TTC549 (cell line): ENCODE measurements around the gene WTIP.
"Not testable (repeated sequence)": the region's sequence is repeated elsewhere in the genome, so short reads cannot be mapped to it uniquely, and the experiment has no call there.

ENCODE experiments used
- FAIRE-seq: peaks from 2 replicates; lab custom pipeline; 2012; peaks lifted over from hg19 to GRCh38; lab: Jason Lieb, UNC

WTIP gene

DNA sequence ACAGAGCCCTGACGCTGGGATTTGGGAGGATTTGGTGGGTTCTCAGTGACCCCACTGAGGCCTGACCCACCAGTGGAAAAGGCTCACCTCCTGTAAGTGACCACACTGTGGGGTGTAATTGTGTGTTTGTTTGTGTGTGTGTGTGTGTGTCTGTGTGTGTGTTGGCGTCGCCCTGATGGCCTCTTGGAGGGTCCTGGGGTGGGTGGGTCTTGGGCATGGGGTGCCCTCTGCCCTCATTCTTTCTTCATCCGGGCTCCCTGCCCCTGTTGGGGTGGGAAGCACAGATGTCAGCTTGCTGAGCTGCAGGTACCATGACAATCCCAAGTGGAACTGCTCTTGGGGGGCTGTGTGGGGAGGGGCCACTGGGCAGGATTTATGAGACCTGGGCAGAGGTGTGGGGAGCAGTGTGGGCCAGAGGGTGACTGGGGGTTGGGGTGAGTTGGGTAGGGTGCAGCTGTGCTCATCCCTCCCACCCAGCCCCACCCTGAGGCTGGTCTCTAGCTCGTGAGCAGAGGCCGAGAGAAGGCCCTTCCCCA lies 22.8 kb downstream of the WTIP start:
- no peak for FAIRE-seq

- no peak for FAIRE-seq
Measured at GRCh38 chr19:34504809-34505291, 23.3 kb downstream of the WTIP start.

DNA sequence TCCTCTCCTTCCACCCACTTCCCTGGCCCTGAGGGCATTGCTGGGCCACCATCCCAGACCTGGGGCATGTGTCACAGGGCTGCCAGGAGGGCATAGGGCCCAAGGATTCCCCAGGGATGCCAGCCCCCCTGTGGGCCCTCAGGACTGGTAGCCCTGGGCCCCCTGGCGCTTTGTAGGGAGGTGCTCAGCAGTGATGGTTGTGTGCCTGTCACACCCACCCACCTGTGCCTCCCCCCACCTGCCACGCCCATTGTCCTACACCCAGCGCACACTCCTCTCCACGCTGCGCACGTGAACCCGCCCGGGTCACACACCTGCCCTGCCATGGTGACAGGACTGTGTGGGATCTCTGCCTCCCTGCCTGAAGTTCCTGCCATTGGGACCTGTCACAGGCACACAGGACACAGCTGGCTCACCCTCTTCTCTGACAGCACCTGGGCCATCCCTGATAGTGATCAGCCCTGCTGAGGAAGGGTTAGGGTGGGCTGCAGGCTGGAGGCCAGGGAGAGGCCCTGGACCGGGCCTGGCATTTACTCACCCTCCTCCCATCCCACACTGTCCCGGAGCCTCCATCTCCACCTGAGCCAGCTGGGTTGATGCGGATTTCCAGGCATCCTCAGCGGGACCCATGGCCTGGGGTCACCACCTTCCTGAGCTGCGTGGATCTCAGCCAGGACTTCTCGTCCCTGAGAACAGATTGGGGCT lies 23.9 kb downstream of the WTIP start:
- no peak for FAIRE-seq

DNA sequence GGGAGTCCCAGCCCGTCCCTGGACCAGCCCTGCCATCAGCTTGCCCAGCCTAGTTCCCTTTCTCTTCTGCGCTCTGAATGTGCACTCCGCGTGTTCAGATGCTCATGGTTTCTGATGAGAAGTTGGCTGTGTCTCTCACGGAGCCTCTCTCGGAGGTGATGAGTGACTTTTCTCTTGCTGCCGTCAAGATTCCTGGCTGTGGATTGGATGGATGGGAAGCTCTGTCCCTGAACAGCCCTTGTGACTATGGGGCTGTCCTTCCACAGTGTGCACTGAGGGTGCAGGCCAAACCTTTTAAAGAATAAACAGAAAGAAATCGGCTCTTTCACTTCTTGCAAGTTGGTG lies 24.4 kb downstream of the WTIP start:
- FAIRE-seq, result no peak

DNA sequence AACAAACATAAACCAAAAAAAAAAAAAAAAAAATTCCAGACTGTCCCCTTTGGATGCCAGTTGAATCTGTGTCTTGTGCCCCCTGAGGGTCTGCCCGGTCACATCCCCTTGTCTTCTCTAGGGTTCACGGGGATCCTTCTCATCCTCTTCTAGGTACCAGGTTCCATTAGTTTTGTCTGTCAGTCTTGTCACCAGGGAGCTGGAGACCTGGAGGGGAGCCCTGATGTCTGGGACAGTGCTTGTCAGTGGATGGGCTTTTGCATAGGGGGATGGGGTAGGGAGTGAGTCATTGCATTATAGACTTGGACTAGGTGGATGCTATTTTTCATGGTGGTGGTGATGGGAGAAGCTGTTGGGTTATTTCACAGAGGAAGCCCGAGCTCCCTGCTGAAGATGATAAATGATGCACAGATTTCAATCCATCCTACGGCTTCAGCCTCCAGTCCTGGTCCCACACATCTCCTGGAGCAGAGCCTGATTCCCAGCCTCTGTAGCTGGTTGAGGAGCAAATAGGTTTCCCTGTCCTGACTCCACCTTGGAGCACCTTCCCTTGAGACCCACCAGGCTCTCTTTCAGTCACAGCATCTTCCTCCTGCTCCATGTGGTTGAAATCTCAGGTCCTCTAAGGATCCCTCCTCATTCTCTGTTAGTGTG lies 26.0 kb downstream of the WTIP start:
- no peak for FAIRE-seq

GRCh38 chr19:34508540-34508939 lies 27.0 kb downstream of the WTIP start:
- FAIRE-seq, result no peak

DNA sequence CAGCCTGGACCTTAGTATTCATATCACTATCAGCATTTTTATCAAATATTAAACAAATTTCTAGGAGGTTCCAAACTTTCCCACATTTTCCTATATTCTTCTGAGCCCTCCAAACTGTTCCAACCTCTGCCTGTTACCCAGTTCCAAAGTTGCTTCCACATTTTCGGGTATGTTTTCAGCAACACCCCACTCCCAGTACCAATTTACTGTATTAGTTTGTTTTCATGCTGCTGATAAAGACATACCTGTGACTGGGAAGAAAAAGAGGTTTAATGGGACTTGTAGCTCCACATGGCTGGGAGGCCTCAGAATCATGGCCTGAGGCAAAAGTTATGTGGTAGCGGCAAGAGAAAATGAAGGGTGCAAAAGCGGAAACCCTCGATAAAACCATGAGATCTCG lies 29.3 kb downstream of the WTIP start:
- not testable (repeated sequence) for FAIRE-seq

DNA sequence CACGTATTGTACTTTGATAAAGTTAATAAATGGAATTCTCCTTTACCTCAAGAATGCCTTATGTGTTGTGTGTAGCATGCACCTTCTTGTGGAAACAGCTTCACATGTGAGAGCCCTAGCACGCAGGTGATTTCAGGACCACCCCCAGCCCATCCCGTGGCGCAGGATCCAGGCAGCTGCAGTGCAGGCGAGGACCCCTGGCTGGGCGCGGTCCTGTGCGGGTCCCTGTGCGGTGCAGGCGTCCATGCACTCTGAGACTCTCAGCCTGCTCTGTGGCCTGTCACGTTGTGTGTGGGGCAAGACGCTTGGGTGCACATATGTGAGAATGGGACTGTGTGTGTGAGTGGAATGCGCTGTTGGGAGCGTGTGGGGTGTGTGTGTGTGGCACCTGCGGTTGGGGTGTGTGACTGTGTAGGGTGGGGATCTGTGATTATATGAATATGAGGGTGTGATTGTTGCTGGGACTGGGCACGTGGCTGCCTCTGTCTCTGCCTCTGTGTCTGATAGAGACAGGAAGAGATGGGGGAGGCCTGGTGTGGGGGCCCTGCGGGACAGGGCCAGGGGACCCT lies 30.8 kb downstream of the WTIP start:
- no peak for FAIRE-seq

GRCh38 chr19:34513767-34514166 lies 32.2 kb downstream of the WTIP start:
- no peak for FAIRE-seq

DNA sequence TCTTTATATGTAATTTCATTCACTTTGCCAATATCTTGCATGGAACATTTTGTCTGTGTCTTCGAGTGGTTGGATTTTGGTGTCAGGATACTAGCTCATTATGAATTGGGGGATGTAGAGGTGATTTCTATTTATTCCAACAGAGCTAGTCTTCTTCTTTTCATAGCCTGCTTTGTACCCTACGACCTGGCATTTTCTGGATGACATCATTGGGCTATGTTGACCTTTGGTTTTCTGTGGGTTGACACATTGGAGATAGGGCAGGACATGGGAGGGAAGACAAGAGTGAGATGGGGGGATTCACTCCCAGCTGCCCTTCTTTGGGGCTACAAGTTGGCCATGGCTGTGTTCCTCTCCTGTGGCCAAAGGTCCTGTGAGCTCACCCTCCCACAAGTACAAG lies 38.0 kb downstream of the WTIP start:
- FAIRE-seq, result no peak

- no peak for FAIRE-seq
Measured at GRCh38 chr19:34523408-34523807, 41.9 kb downstream of the WTIP start.

GRCh38 chr19:34525001-34525400 lies 43.4 kb downstream of the WTIP start:
- FAIRE-seq, result peak; percentile 99

DNA sequence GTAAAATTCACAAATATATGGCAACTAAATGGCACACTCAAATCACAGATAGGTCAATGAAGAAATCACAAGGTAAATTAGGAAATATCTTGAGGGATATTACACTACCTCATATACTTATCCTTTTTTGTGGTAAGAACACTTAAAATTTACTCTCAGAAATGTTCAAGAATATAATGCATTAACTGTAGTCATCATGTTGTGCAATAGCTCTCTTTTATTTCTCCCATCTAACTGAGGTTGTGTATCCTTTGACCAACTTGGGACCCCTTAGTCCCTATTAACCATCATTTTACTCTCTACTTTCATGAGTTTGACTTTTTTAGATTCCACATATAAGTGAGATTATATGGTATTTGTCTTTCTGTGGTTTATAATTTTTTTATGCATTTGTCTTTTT lies 52.6 kb downstream of the WTIP start:
- FAIRE-seq, result no peak

DNA sequence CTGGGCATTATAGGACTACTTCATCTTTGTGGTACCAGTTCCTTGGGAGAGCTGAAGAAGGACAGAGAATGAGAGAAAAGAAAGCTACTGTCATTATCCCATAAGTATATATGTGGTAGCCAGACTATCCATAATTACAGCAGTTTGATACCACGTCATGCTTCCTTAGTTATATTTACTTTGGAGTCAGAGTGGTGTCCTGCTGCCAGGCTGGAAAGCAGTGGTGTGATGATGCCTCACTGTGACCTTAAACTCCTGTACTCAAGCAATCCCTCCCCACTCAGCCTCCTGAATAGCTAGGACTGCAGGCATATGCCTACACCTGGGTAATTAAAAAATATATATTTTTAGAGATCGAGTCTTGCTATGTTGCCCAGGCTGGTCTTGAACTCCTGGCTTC lies 57.8 kb downstream of the WTIP start:
- no peak for FAIRE-seq

DNA sequence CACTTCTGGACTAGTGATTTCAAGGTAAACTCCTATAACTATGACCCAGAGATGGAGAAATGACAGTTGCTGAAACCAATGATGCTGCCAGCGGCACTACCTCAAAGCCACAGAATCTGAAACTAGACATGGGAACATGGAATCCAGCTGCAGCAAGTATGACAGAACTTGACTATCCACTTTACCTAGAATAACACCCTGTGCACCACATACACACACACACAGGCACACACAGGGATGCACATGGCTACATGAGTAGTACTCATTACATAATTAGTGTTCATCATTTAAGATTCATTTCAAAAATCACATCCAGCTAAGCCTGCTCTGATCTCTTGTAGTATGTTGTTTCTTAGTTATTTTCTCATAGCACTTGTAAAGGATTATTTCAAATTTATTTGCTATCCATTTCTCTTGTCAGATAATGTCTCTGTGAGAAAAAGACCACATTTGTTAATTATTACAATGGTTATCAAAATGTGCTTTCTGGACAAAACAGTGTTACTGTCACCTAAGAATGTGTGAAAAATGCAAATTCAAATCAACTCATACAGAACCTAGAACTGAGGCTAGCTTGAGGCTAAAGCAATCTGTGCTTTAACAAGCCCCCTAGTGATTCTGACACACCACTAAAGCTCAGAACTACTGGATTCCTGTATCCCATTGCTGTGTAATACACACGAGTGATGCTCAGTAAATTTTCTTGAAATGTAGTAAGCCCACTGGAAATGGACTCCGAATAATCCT lies 59.4 kb downstream of the WTIP start:
- FAIRE-seq, result no peak

- no peak for FAIRE-seq
Measured at GRCh38 chr19:34549833-34550232, 68.3 kb downstream of the WTIP start.

DNA sequence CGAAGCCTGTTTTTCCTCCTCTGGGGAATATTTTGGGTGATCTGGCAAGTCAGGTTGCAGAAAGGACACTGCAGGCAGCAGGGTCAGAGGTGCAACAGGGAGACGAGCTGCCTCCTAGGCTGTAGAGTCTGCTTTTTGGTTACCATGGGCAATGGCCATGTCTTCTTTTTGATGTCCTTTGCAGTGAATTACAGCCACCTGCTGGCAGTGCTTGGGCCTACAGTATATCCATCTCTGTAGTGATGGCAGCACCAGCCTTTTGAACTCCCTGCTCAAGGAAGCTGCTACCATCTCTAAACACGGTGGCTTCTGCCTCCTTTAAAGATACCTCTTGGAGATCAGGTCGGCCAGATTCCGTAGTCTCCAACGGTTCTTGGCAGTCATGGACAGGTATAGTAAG lies 73.9 kb downstream of the WTIP start:
- no peak for FAIRE-seq

DNA sequence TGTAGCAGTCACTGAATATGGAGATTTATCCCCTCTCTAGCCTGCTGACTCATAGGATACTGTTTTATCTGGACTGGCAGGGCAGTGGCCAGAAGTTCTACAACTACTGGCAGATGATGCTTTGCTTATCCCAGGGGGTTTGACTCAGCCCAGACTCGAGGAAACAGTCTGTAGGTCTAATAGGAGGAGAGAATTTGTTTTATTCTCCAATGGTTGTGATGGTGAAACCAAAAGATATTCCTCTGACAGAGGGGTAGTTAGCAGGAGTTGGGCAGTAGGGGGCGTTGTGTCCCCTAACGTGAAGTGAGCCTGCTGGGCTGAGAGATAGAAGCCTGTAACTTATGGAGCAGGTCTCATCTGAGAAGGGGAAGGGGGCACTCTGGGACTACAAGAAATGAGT lies 74.9 kb downstream of the WTIP start:
- no peak for FAIRE-seq

- no peak for FAIRE-seq
Measured at GRCh38 chr19:34559045-34559444, 77.5 kb downstream of the WTIP start.

DNA sequence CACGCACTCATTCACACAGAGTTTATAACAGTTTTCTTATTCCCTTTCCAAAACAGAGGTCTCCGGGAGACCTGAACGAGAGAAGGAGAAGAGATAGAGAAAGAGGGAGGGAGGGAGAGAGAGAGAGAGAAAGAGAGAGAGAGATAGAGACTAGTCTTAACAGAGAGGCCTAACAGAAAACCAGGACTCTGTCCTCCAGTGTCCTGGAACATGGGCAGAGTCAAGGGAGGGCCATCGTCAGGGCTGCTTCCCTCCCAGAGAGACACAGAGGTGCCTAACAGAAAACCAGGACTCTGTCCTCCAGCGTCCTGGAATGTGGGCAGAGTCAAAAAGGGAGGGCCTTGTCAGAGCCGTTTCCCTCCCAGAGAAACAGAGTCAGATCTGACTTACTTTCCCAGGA lies 78.7 kb downstream of the WTIP start:
- no peak for FAIRE-seq
